Activated T-cell treated with anti-CD3 and anti-CD28 coated beads, Interleukin-2, amount 50 U/mL, for 24 hours (primary cell): Measurements from ENCODE around the gene MYRF.

Experiments
- DNase-seq: peaks from one replicate; pipeline ENCODE4 v3.0.0-alpha.2; 2020
- H3K27ac Mint-ChIP-seq: 2 replicates; pipeline ENCODE4 v1.8.0; 2020; ENCODE audit warnings: mild to moderate bottlenecking, mixed read lengths
- H3K27me3 Mint-ChIP-seq: 2 replicates; pipeline ENCODE4 v1.8.0; 2020; ENCODE audit warnings: mixed read lengths
- H3K36me3 Mint-ChIP-seq: 2 replicates; pipeline ENCODE4 v1.8.0; 2020; ENCODE audit warnings: low read depth, mixed read lengths
- H3K4me1 Mint-ChIP-seq: 2 replicates; pipeline ENCODE4 v1.8.0; 2020; ENCODE audit warnings: low read depth, mixed read lengths
- H3K4me3 Mint-ChIP-seq: 2 replicates; pipeline ENCODE4 v1.8.0; 2020; ENCODE audit warnings: mild to moderate bottlenecking, moderate library complexity, mixed read lengths
- H3K9me3 Mint-ChIP-seq: 2 replicates; pipeline ENCODE4 v1.8.0; 2020; ENCODE audit warnings: mixed read lengths

MYRF gene

DNA sequence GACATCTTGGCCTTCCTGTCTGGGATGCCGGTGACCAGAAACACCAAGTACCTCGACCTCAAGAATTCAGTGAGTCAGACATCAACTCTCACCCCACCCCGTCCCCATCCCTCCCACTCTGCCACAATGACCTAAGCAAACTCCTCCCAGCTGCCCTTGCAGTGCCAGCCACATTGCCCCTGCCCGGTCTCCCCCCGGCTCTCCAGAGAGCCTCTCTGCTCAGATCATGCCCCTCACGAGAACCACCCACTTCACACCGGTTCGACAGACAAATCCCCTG is 23.6 kb upstream of the MYRF start:
- no peaks in the 10 kb centered on the region for H3K27me3 Mint-ChIP-seq
- H3K27ac Mint-ChIP-seq, result no peak overlapping the region
- no peaks in the 10 kb centered on the region for H3K9me3 Mint-ChIP-seq
- DNase-seq, result no peak
- no peaks in the 10 kb centered on the region for H3K36me3 Mint-ChIP-seq
- H3K4me3 Mint-ChIP-seq, result no peak overlapping the region
- H3K4me1 Mint-ChIP-seq, result peaks cover 2% of the 10 kb centered on the region

DNA sequence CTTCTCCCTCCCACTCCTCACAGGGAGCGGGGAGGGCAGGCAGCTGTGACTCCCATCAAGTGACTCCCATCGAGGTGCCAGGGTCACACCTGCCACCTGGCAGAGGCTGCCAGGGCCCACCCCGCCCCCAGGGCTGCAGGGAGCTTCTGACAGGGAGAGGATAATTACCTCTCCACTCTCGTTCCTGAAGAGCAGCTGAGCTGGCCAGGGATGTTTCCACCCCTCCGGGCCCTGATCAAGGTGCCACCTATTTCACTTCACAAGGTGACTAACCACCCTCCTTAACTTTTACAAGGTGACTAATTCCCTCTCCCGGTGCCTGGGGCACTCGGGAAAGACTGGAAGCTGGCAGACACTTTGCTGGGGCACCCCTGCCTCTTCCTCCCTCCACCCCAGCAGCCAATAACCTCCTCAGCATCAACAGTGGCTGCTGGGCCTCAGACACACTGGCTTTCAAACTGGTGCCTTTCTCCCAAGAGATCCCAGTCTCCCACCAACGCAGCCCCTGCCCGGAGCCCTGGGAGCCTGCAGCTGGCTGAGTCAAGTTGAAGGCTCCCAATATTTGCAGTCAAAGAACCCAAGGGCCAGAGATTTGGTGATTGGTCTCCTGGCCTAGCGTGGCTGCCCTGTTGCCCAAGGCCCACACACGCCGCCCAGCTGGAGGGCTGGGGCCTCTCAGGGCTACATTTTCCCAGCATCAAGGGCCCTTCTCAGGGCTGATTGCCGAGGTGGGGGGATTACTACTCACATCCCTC is 22.0 kb upstream of the MYRF start:
- H3K27ac Mint-ChIP-seq, result no peak overlapping the region
- DNase-seq, result no peak
- H3K4me3 Mint-ChIP-seq, result no peak overlapping the region
- H3K4me1 Mint-ChIP-seq, result peaks cover 2% of the 10 kb centered on the region
- H3K9me3 Mint-ChIP-seq, result no peaks in the 10 kb centered on the region
- no peaks in the 10 kb centered on the region for H3K36me3 Mint-ChIP-seq
- H3K27me3 Mint-ChIP-seq, result no peaks in the 10 kb centered on the region

DNA sequence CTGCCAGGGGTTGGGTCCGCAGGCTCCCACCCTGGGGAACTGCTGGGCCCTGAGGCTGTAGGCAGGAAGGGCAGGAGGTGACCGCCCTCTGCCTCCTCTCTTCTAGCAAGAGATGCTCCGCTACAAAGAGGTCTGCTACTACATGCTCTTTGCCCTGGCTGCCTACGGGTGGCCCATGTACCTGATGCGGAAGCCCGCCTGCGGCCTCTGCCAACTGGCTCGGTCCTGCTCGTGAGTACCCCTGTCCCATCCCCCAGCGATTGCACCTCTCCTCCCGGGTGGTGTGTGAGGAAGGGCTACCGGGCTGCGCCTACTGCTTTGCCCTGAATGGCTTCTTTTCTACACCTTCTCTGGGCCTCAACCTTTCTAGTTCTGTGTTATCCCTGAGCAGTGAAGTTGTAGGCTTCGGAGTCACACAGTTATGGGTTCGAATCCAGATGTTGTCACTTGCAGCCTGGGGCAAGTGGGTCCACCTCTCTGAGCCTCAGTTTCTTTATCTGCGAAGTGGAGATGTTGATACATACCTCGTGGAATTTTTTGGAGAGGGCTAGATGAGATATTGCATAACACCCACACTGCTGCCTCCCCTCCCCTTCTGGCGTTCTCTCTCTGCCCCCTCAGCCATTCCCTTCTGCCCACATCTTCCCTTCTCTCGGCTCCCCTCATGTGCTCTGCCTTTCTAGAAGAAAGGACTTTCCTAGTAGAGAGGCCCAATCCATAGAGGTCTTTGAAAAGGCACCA is 21.1 kb upstream of the MYRF start:
- H3K36me3 Mint-ChIP-seq, result no peaks in the 10 kb centered on the region
- no peak overlapping the region for H3K4me3 Mint-ChIP-seq
- H3K9me3 Mint-ChIP-seq, result no peaks in the 10 kb centered on the region
- H3K4me1 Mint-ChIP-seq, result peaks cover 2% of the 10 kb centered on the region
- DNase-seq, result no peak
- no peaks in the 10 kb centered on the region for H3K27me3 Mint-ChIP-seq
- no peak overlapping the region for H3K27ac Mint-ChIP-seq

DNA sequence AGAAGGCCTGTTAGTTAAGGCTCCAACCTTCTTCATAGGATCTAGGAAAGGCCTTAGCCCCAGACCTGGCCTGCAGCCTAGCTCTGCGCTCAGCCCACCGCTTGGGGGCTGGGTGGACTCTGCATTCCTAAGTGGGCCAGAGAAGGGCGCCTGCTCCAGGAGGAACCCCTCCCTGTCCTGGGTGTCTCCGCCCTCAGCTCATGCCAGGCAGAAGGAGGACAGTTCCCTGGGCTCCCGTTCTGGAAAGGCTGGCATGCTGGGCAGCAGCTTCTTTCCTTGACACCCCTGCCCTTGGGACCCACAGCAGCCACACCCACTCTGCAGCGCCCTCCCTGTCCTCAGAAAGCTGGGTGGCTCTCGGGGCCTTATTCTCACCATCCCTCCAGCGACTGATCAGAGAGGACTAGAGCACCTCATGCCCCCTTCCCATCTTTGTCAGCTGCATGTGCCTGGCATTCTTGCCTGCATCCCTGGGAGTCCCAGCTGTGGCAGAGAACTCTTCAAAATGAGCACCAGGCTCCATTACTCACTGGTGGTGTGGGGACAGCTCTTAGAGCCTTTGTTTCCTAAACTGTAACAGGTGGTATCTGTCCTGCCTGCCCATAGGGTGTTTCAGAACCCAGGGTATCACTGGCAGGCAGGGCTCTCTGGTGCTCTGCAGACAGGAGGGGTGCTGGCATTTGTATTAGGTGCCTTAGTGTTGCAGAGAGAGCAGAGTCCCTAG is 20.3 kb upstream of the MYRF start:
- Mint-ChIP-seq H3K4me3 (no peak overlapping the region), H3K4me1 (peaks cover 2% of the 10 kb centered on the region), H3K27ac (no peak overlapping the region), H3K9me3 (no peaks in the 10 kb centered on the region), H3K27me3 (no peaks in the 10 kb centered on the region), H3K36me3 (no peaks in the 10 kb centered on the region)
- no peak for DNase-seq

DNA sequence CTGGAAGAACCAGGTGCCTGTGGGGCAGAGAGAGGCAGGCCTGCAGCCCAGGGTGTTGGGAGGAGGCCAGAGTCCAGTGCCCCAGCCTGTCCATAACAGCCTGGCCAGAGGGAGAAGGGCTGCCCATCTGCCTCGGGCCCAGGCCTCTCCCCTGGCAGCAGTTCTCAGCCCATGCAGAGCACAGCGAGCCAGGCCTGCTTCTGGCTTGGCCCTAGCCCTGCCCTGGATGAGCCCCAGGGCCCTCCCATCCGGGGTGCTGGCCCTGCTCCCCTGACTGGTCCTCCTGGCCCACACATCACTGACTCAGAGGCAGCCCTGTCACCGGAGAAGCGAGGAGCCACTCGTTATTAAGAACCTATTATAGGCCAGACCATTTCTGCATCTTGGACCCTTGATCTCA is 19.7 kb upstream of the MYRF start:
- no peak for DNase-seq
- Mint-ChIP-seq H3K9me3 (no peaks in the 10 kb centered on the region), H3K27ac (no peak overlapping the region), H3K36me3 (no peaks in the 10 kb centered on the region), H3K4me3 (no peak overlapping the region), H3K27me3 (no peaks in the 10 kb centered on the region), H3K4me1 (peaks cover 2% of the 10 kb centered on the region)

DNA sequence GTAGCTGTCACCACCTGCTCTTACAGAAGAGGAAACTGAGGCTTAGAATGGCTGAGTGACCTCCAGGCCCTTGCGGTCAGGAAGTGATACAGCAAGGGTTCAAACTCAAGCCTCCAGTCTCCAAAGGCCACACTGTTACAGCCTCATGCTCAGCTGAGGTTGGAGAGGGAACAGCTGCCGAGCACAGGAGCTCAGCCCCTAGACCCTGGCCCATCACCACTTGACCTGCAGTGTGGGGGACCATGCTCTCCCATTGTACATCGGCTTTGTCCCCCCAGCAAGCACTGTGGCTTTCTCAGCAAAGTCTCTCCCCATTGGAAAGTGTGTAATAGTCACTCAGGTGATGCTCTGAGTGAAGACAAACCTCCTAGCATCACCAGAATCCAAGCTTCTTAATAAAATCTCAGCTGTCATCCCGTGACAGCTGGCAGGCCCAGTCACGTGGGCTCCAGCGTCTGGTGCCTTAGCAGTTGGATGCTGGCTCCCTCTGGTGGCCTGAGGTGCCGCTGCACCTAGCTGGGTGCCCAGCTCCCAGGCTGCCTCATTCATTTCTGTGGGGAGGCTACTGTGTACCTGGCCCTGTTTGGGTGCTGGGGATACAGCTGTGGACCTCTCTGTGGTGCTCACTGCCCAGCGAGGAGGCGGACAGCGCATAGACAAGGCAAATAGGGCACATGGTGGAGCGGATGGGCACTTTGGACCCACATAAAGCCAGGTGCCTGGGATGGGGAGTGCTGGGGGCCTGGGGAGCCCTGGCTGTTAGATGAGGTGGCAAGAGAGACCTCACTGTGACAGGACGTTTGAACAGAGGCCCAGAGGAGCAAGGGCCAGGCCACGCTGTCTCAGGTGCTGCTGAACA is 19.1 kb upstream of the MYRF start:
- no peaks in the 10 kb centered on the region for H3K27me3 Mint-ChIP-seq
- peak; percentile 88 for DNase-seq
- H3K27ac Mint-ChIP-seq, result no peak overlapping the region
- no peaks in the 10 kb centered on the region for H3K36me3 Mint-ChIP-seq
- peaks cover 2% of the 10 kb centered on the region for H3K4me1 Mint-ChIP-seq
- no peak overlapping the region for H3K4me3 Mint-ChIP-seq
- no peaks in the 10 kb centered on the region for H3K9me3 Mint-ChIP-seq

DNA sequence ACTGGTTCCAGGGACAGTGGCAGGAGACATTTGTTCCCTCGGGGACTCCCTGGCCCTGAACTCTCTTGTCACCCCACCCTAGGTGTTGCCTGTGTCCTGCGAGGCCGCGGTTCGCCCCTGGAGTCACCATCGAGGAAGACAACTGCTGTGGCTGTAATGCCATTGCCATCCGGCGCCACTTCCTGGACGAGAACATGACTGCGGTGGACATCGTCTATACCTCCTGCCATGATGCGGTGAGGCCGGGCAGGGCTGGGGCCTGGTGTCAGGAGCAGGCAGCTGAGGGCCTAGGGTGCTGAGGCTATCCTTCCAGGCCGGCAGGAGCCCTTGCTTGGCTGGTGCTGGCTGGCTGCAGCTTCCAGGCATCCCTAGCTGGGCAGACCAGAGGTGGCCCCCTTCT is 17.7 kb upstream of the MYRF start:
- Mint-ChIP-seq H3K4me1 (peaks cover 2% of the 10 kb centered on the region), H3K9me3 (no peaks in the 10 kb centered on the region), H3K36me3 (no peaks in the 10 kb centered on the region), H3K4me3 (no peak overlapping the region), H3K27ac (no peak overlapping the region), H3K27me3 (no peaks in the 10 kb centered on the region)
- no peak for DNase-seq

DNA sequence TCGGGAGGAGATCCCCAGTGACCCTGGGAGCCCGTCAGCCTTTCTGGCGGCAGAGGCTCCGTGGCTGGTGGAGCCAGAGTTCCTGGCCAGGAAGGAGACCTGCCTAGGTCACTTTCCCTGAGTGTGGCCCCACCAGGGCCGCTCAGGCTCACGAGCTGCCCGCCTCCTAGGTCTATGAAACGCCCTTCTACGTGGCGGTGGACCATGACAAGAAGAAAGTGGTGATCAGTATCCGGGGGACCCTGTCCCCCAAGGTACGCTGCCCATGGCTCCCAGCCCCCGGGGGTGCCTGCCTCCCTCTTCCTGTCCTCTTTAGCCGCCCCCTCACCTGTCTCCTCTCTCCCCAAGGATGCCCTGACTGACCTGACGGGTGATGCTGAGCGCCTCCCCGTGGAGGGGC is 17.0 kb upstream of the MYRF start:
- Mint-ChIP-seq H3K27ac (no peak overlapping the region), H3K36me3 (no peaks in the 10 kb centered on the region), H3K4me1 (peaks cover 2% of the 10 kb centered on the region), H3K27me3 (no peaks in the 10 kb centered on the region), H3K4me3 (no peak overlapping the region), H3K9me3 (no peaks in the 10 kb centered on the region)
- no peak for DNase-seq

DNA sequence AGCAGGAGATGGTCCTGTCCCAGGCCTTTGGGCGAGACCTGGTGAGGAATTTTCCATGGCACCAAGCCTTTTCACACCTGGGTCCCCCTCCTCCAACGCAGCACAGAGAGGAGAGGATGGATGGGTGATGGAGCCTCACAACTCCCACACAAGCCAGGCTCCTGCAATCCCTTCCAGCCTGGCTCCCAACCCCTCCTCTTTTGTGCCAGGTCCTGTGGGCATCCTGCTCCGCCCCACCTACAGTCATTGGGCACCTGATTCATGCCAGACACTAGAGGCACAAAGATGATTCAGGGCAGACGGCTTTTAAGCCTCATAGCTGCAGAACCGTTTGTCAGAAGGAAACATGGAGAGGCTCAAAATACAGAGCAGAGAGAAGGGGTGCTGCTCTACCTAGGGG is 16.1 kb upstream of the MYRF start:
- H3K4me1 Mint-ChIP-seq, result peaks cover 2% of the 10 kb centered on the region
- no peaks in the 10 kb centered on the region for H3K9me3 Mint-ChIP-seq
- no peak overlapping the region for H3K27ac Mint-ChIP-seq
- no peaks in the 10 kb centered on the region for H3K36me3 Mint-ChIP-seq
- no peaks in the 10 kb centered on the region for H3K27me3 Mint-ChIP-seq
- H3K4me3 Mint-ChIP-seq, result no peak overlapping the region
- no peak for DNase-seq

DNA sequence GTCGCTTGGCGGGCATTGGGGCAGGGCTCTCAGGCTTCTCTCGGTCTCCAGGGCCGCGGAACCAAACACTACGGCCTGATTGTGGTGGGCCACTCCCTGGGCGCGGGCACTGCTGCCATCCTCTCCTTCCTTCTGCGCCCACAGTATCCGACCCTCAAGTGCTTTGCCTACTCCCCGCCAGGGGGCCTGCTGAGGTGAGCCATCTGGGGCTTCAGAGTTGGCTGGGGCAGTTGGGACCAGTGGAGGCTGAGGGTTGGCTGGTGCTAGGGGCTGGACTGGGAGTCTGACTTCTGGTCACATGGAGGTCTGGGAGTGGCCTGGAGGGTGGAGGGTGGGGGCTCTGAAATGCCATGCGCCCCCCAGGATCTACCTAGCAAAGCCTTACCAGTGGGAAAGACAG is 15.3 kb upstream of the MYRF start:
- Mint-ChIP-seq H3K4me3 (no peak overlapping the region), H3K9me3 (no peaks in the 10 kb centered on the region), H3K4me1 (peaks cover 2% of the 10 kb centered on the region), H3K36me3 (no peaks in the 10 kb centered on the region), H3K27me3 (no peaks in the 10 kb centered on the region), H3K27ac (no peak overlapping the region)
- no peak for DNase-seq

DNA sequence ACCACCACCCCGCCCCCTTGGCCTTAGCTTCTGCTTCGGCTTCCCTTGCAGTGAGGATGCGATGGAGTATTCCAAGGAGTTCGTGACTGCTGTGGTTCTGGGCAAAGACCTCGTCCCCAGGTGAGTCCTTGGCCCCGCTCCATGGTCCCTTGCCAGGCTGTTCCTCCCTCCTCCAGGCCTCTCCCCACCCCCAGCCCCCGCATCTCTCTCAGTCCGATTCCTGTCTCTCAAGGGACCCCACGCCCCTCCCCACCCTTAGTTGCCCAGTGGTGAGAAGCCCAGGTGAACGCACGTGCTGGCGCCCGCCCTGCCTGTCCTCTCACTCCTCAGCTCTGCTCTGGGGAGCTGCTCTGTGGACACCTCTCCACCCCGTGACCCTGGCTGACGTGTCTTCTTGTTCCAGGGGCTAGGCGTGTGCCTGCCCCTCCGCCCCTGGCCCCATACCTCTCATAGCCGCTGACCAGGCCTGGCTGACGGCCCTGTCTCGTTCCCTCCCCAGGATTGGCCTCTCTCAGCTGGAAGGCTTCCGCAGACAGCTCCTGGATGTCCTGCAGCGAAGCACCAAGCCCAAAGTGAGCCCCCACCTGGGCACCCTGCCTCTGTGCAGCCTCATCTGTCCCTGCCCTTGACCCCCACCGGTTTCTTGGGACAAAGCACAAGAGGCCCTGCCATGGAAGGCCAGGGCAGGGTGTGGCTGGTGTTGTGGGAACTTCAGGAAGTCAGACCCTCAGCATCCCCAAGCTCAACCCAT is 14.6 kb upstream of the MYRF start:
- peaks cover 2% of the 10 kb centered on the region for H3K4me1 Mint-ChIP-seq
- no peaks in the 10 kb centered on the region for H3K9me3 Mint-ChIP-seq
- H3K4me3 Mint-ChIP-seq, result no peak overlapping the region
- no peaks in the 10 kb centered on the region for H3K27me3 Mint-ChIP-seq
- no peak for DNase-seq
- H3K36me3 Mint-ChIP-seq, result no peaks in the 10 kb centered on the region
- H3K27ac Mint-ChIP-seq, result no peak overlapping the region

DNA sequence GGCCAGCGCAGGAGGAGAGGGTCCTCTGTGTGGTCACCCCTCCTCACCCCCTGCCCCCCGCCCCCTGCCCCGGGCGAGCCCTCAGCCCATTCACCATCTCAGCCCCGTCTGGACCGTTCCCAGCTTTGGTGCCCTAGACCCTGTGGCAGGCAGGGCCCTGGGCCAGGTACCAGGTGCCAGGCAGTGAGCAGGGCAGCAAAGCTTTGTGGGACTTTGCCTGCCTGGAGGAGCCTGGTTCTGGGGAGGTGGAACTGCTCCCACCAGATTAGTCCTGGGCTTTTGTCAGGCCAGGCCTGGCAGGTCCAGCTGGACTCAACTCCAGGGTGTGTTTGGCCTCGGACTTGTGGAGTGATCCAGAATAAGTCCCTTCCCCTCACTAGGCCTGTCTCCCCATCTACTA is 13.7 kb upstream of the MYRF start:
- no peaks in the 10 kb centered on the region for H3K4me1 Mint-ChIP-seq
- no peaks in the 10 kb centered on the region for H3K9me3 Mint-ChIP-seq
- no peaks in the 10 kb centered on the region for H3K36me3 Mint-ChIP-seq
- no peak overlapping the region for H3K4me3 Mint-ChIP-seq
- H3K27me3 Mint-ChIP-seq, result no peaks in the 10 kb centered on the region
- H3K27ac Mint-ChIP-seq, result no peak overlapping the region
- DNase-seq, result no peak

DNA sequence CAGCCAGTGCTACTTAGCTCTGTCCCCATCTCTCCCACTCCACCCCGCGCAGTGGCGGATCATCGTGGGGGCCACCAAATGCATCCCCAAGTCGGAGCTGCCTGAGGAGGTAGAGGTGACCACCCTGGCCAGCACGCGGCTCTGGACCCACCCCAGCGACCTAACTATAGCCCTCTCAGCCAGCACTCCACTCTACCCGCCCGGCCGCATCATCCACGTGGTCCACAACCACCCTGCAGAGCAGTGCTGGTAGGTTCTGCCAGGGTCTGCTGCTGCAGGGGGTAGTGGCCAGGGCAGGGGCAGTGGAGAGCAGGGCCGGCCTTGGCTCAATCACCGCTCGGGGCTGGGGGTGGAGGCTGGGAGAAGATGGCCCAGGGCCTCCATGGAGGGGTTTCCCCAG is 13.0 kb upstream of the MYRF start:
- Mint-ChIP-seq H3K9me3 (no peaks in the 10 kb centered on the region), H3K27ac (no peak overlapping the region), H3K4me3 (no peak overlapping the region), H3K27me3 (no peaks in the 10 kb centered on the region), H3K36me3 (no peaks in the 10 kb centered on the region), H3K4me1 (no peaks in the 10 kb centered on the region)
- DNase-seq, result no peak

DNA sequence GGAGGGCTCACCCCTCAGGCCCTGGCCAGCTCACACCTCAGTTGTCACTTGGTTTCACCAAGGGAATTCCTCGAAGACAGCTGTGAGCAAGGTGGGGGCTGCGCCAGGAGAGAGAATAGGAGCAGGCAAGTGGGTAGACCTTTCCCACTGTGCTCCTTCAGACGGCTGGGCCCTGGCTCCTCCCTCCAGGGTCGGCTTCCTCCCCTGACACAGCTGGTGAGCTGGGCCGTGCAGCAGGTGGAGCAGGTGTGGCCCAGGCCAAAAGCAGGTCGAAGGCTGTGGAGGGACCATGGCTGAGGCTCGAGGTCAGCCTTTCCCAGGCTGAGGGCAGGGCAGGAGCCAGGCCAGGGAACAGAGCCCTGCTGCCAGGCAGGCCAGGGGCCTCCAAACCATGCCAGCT is 12.5 kb upstream of the MYRF start:
- Mint-ChIP-seq H3K9me3 (no peaks in the 10 kb centered on the region), H3K36me3 (no peaks in the 10 kb centered on the region), H3K27ac (no peak overlapping the region), H3K4me1 (no peaks in the 10 kb centered on the region), H3K4me3 (no peak overlapping the region), H3K27me3 (no peaks in the 10 kb centered on the region)
- DNase-seq, result no peak
